D341Med (cell line): ENCODE measurements around the gene FLAD1.

Experiments
- DNase-seq: peaks from one replicate; pipeline ENCODE4 v3.0.0; 2012; ENCODE audit warnings: low spot score

FLAD1 gene

DNA sequence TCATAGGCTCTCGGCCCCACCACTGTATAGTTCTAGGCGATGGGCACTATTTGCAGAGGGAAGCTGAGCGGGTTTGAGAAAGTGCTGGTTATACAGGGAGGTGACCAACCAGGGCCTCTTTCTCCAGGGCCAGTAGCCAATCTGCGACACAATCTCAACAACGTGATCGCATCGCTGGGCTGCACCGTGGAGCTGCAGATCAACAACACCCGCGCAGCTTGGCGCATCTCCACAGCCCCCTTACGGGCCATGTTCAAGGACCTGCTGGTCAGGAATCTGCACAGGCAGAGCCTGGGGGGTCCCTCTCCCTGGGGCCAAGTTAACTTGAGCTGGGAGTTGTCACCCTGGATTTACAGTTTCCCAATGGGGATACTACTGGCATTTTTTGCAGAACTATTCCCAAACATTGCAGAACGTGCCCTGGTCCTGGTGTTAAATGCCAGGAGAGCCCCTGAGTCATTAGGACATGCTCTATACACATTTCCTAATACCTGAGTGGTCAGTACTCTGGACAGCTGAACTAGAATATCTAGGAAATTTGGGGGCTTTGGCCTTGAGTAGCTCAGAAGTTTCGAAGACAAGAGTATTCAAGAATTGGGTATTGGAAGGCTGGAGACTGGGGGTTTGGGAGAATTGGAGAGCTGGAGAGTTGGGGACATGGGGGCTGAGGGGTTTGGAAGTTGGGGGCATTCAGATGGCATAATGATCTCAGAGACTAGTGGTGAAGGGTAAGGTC lies 57.4 kb downstream of the FLAD1 start:
- no peak for DNase-seq
